ENCODE results near the gene MGMT. TPM values are rescaled to one million over a fixed set of nuclear protein-coding genes. Genes with fewer than 3 reads are reported as not detected.

Gene MGMT
- total RNA-seq, 1 donor from 2014 or later, result 13.6 TPM

DNA sequence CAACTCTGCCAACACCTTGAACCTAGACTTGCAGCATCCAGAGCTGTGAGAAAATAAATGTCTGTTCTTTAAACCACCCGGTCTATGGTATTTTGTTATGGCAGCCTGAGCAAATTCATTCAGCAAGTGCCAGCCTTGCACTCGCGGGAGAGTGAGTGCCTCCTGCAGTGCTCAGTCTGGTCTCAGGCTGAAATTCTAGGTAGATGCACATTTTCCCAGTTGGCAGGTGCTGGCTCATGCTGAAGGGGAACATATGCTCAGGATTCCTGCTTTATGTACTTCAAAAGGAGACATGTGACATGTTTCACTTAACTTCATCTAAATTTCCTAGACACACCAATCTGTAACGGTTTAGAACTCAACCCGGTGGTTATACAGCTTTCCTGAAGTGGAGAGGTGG lies 170.8 kb downstream of the MGMT start:
- TF ChIP-seq, protein P1, sequence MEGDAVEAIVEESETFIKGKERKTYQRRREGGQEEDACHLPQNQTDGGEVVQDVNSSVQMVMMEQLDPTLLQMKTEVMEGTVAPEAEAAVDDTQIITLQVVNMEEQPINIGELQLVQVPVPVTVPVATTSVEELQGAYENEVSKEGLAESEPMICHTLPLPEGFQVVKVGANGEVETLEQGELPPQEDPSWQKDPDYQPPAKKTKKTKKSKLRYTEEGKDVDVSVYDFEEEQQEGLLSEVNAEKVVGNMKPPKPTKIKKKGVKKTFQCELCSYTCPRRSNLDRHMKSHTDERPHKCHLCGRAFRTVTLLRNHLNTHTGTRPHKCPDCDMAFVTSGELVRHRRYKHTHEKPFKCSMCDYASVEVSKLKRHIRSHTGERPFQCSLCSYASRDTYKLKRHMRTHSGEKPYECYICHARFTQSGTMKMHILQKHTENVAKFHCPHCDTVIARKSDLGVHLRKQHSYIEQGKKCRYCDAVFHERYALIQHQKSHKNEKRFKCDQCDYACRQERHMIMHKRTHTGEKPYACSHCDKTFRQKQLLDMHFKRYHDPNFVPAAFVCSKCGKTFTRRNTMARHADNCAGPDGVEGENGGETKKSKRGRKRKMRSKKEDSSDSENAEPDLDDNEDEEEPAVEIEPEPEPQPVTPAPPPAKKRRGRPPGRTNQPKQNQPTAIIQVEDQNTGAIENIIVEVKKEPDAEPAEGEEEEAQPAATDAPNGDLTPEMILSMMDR (IDR thresholded peaks at IDR 0.05; ENCODE audit: unreplicated experiment), result no peak
- Mint-ChIP-seq H3K27me3 (no peaks in the 10 kb centered on the region), H3K4me1 (ENCODE audit: low read depth) (peaks cover 3% of the 10 kb centered on the region), H3K9me3 (ENCODE audit: low read depth) (peaks cover 23% of the 10 kb centered on the region), H3K36me3 (ENCODE audit: insufficient read depth) (peaks cover 3% of the 10 kb centered on the region), H3K4me3 (ENCODE audit: low read depth) (no peak overlapping the region), H3K27ac (no peak overlapping the region)
- DNase-seq (ENCODE audit: low spot score, unreplicated experiment), result no peak

DNA sequence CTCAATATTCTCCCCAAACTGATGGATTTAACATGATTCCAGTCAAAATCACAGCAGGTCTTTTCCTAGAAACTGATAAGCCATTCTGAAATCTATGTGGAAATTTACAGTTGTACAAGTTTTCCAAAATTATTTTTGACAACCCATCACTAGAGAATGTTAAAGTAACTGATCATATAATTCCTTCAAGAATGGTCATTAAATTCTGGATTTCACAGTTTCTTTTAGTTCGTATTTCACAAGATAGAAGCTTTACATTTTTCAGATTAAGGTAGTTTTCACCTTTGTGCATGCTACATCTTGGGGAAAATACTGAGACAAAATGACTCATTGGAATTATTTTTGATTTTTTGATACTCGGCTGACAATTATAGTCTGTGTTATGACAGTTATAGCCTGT lies 174.3 kb downstream of the MGMT start:
- H3K4me1 Mint-ChIP-seq (ENCODE audit: low read depth), result peaks cover 6% of the 10 kb centered on the region
- DNase-seq (ENCODE audit: low spot score, unreplicated experiment), result no peak
- H3K4me3 Mint-ChIP-seq (ENCODE audit: low read depth), result no peak overlapping the region
- TF ChIP-seq, protein P1 (IDR thresholded peaks at IDR 0.05; ENCODE audit: unreplicated experiment), result no peak
- H3K27me3 Mint-ChIP-seq, result peaks cover 5% of the 10 kb centered on the region
- H3K27ac Mint-ChIP-seq, result no peak overlapping the region
- peaks cover 12% of the 10 kb centered on the region for H3K9me3 Mint-ChIP-seq (ENCODE audit: low read depth)
- peaks cover 2% of the 10 kb centered on the region for H3K36me3 Mint-ChIP-seq (ENCODE audit: insufficient read depth)

DNA sequence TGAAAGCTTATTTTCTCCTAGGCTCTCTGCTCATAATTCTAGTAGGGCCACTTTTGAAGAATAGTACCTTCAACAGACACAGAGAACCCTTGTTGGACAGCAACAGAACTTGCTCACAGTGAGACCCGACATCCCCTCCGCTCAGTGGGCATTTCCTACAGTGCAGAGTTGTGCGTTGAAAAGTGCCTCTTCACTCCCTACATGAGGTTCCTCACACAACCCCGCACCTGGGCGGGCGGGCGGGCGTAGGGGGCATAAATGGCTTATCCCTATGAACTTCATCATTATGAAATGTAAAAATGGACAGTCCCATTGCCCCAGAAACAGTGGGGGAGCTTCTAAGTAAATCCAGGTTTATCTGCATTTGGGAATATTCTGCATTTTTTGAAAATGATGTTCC lies 174.9 kb downstream of the MGMT start:
- no peak overlapping the region for H3K27ac Mint-ChIP-seq
- peaks cover 12% of the 10 kb centered on the region for H3K9me3 Mint-ChIP-seq (ENCODE audit: low read depth)
- H3K27me3 Mint-ChIP-seq, result peaks cover 5% of the 10 kb centered on the region
- no peak overlapping the region for H3K4me3 Mint-ChIP-seq (ENCODE audit: low read depth)
- DNase-seq (ENCODE audit: low spot score, unreplicated experiment), result no peak
- peaks cover 6% of the 10 kb centered on the region for H3K4me1 Mint-ChIP-seq (ENCODE audit: low read depth)
- TF ChIP-seq, protein P1 (IDR thresholded peaks at IDR 0.05; ENCODE audit: unreplicated experiment), result no peak
- H3K36me3 Mint-ChIP-seq (ENCODE audit: insufficient read depth), result peaks cover 2% of the 10 kb centered on the region

DNA sequence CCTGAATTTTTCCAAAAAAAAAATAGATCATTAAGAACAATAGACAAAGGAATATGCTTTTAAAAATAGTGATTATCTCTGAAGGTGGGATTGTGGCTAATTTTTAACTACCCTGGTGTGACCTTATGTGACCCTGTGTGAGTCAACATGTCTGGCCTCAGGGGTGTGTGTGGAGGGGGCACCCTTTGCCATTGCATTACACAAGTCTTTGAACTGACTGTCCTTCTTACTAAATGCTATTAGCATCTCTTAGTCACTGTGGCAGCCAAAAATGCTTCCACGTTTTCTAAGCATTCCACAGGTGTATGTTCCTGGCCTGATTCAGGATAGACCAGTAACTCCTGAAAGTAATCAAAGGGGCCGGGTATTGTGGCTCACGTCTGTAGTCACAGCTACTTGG lies 175.4 kb downstream of the MGMT start:
- DNase-seq (ENCODE audit: low spot score, unreplicated experiment), result no peak
- peaks cover 2% of the 10 kb centered on the region for H3K36me3 Mint-ChIP-seq (ENCODE audit: insufficient read depth)
- H3K27me3 Mint-ChIP-seq, result peaks cover 5% of the 10 kb centered on the region
- H3K9me3 Mint-ChIP-seq (ENCODE audit: low read depth), result peaks cover 12% of the 10 kb centered on the region
- no peak overlapping the region for H3K4me3 Mint-ChIP-seq (ENCODE audit: low read depth)
- no peak overlapping the region for H3K27ac Mint-ChIP-seq
- peaks cover 6% of the 10 kb centered on the region for H3K4me1 Mint-ChIP-seq (ENCODE audit: low read depth)
- TF ChIP-seq, protein P1 (IDR thresholded peaks at IDR 0.05; ENCODE audit: unreplicated experiment), result no peak

DNA sequence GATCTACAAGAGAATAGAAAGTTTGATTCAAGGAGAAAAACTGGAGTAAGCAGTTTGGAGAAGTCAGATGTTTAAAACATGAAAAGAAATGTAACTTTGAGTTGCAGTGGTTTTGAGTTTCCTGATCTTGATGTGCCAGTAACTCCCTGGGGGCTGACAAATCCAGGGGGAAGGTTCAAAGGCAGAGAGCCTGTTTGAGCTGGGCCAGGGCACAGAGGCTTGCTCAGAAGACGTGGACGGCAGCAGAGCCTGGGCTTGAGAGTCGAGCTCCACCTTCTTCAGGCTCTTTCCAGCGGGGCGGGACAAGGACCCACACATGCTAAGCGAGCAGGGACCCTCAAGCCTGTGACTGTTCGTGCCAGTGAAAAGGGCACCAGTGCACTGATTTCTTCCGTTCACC lies 176.2 kb downstream of the MGMT start:
- Mint-ChIP-seq H3K36me3 (ENCODE audit: insufficient read depth) (peaks cover 2% of the 10 kb centered on the region), H3K4me1 (ENCODE audit: low read depth) (peaks cover 6% of the 10 kb centered on the region), H3K27me3 (peaks cover 5% of the 10 kb centered on the region), H3K27ac (no peak overlapping the region), H3K4me3 (ENCODE audit: low read depth) (no peak overlapping the region), H3K9me3 (ENCODE audit: low read depth) (peaks cover 10% of the 10 kb centered on the region)
- TF ChIP-seq, protein P1 (IDR thresholded peaks at IDR 0.05; ENCODE audit: unreplicated experiment), result no peak
- no peak for DNase-seq (ENCODE audit: low spot score, unreplicated experiment)

Data from progenitor cell of endocrine pancreas (in vitro differentiated cells).